Stimulated activated CD4-positive, alpha-beta T cell treated with anti-CD3 and anti-CD28 coated beads, Interleukin-12 subunit alpha, Interleukin-12 subunit beta, amount 100 ng/mL, for 24 hours (primary cell): ENCODE data around the gene POLR1F.
"Not testable (repeated sequence)": the region's sequence is repeated elsewhere in the genome, so short reads cannot be mapped to it uniquely, and the experiment has no call there.

ENCODE experiments used
- DNase-seq, 2 experiments: peaks; one replicate each; pipeline ENCODE4 v3.0.0-alpha.2; 2020; ENCODE audit warnings: low read depth in 2 of 2

Gene POLR1F, protein sequence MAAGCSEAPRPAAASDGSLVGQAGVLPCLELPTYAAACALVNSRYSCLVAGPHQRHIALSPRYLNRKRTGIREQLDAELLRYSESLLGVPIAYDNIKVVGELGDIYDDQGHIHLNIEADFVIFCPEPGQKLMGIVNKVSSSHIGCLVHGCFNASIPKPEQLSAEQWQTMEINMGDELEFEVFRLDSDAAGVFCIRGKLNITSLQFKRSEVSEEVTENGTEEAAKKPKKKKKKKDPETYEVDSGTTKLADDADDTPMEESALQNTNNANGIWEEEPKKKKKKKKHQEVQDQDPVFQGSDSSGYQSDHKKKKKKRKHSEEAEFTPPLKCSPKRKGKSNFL

DNA sequence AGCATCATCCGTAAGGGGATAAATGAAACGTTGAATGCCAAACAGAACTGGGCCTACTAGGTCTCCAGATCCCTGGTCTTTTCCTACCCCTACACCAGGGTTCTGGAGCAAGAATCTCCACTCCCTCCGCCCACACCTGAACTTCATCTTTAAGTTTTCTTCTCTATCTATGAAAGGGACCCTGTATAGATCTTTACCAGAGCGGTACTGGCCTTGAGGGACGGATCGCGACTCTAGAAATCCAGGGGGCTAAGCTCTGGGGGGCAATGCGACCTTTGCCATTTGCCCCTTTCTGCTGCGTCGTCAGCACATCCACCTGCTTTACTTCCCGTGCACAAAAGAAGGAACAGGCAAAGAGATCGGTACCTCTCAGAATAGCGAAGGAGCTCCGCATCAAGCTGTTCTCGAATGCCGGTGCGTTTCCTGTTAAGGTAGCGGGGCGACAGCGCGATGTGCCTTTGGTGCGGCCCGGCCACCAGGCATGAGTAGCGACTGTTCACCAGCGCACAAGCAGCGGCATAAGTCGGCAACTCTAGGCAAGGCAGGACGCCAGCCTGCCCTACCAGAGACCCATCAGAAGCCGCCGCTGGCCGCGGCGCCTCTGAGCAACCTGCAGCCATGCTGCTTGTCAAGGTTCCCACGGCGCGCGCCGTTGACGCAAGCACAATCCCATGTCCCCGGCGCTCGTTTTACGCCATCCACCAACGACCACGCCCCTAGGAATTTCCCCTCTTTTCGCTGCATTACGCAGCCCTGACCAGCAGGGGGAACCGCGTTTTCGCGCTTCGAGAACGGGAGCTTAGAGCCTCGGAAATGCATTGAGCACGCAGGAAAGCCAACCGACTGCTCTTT lies at the start of gene POLR1F:
Gene POLR1F, minus strand, starts transcription at position 641 of the 852 bp plus-strand sequence. Its CDS starts 21 bp downstream, at position 620.
- DNase-seq = peak; percentile 88 to 94

DNA sequence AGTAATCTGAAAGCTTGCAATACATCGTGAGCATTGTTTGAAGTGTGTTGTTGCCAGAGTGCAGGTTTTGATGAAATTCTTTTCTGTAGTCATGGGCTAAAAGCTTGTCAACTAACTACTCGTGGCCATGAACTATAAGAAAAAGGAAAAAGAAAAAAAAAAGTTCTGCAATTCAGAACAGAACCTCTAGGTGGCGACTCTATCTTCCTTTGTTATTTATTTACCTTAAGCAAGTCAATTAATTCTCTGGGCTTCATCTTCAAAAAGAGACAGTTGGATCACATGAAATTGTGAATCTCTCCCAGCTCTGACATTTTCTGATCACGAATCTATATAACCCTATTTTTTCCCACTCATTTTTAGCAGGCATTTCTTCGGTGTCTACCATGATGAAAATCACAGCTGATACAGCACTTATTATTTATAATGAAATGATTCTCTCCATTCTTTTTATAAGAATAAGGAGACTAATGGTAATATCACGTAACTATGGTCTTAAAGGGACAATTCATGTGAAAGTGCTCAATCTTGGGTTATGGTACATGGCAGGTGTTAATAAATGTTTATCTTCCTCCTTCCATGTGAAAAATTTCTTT lies 45.8 kb upstream of the POLR1F start:
- DNase-seq = no peak

DNA sequence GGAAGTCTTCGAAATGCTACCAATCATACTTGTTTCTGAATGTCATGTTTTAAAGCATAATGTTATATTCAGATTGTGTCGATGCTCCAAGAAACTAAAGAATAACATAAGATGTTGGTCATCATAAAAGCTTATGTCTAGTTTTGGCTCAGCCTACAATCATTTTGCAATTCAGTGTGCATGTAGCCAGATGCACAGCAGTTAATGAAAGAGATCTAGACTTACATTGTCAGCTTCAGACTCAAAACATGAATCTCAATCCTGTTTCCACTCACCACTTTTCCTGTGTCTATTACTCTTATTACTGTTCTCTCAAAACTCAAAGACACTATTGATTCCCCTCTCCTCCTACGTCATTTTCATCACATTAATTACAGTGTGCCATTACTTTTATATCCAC lies 43.2 kb upstream of the POLR1F start:
- no peak for DNase-seq

DNA sequence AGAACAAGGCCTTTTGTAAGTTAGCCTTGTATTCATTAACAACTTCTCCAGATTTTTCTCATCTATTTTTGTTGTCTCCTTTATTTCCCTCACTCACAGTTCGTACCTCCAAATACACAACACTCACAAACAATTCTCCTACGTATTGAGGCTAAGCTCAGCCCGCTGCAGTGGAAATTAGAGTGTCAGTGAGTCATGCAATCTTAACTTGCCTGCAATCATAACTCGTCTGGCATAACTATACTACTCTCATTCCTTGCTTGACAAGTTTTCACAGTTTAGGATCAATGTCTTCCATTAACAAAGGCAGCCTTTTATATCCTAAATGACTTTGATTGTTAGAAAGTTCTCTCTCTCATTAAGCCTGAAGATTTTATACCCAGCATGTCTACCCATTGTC lies 40.8 kb upstream of the POLR1F start:
- DNase-seq = no peak

DNA sequence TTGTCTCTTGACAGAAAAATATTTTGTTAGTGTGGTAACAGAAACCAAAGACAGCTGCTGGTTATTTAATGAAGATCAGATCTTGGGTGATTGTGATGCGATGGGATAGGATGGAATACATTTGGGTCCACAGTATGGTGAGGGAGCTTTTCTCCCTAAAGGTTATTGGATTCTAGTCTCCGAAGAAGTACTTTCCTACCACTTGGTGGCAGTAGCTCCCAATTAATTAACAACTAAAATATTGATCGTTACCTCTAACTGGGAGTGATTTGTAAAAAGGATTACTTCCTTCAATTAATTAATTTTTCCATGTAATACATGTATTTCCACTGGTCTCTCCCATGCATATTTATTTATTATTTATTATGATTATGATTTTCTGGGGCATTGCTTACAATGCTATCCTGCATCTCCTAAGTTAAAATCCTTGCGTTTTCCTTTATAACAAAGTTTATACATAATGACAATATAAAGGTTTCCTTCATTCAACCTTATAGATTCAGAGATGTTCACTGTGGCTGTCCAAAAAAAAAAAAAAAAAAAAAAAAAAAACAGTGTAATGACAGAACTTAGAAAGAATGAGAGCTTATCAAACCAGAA lies 39.0 kb upstream of the POLR1F start:
- no peak for DNase-seq

DNA sequence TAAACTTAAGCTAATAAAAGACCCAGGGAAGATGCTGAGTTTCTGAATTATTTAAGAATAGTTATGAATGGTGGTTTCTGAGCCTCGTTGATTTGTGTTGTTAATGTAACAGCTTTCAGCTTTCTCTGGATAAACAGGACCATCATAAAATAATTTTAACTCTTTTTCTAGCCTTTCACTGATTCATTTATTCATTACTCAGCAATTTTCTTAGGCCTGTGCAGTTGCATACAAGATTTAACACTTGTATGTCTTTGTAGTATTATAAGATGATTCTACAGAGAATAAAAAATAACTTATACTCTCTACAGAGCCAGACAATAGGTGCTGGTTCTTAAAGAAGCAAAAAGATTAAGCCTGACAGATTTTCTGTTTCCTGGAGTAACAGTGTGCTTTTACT lies 35.2 kb upstream of the POLR1F start:
- no peak for DNase-seq

DNA sequence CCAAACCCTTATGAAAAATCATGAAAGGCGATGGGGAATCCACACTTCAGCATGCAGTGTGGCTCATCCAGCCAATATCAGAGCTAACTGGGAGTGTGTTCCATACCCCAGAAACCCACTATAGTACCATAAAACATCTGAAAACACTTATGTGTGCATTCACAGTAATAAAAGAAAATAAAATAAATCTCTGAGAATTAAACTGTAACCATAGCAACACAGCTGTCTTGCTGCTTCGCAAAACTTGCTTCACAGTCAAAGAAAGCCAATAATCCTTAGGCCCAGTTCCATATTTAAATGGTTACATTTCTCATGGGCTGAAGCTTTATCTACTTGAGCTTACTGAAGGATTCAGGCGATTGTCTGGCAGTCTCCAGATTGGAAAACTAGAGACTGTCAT lies 19.9 kb upstream of the POLR1F start:
- DNase-seq = no peak

DNA sequence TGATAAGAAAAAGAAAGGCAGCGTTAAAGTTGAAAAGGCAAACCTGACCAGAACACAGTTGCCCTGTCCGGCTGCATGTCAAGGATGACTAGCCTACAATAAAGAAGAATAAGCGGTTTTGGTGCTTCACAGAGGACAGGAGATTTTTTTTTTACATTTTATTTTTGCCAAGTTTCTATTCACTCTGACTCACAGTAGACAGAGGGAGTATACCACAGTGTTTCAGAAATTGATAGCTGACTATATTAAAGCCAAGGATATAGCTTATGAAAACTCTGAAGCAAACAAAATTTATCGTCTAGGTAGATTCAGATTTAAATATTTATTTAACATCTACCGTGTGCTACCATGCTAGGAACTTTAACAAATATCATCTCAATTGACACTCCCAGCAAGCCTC lies 16.9 kb upstream of the POLR1F start:
- DNase-seq = no peak

DNA sequence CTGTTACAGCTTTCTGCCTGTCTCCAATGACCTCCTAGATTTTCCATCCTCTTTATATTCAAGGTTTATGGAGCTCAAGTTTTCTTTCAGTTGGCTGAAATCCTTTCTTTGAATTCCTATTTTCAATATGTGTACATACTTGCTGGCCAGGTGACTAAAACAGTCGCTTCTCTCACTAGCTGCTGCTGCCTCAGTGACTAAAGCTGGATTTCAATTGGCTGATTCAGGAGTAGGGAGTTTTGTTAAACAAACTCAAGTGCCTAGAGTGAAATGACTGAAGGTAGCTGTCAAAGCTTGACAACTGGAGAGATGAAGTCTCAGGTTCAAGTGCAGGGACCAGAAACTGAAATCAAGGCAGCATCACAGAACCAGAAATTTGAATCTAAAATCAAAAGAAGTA lies 6.7 kb upstream of the POLR1F start:
- no peak for DNase-seq

DNA sequence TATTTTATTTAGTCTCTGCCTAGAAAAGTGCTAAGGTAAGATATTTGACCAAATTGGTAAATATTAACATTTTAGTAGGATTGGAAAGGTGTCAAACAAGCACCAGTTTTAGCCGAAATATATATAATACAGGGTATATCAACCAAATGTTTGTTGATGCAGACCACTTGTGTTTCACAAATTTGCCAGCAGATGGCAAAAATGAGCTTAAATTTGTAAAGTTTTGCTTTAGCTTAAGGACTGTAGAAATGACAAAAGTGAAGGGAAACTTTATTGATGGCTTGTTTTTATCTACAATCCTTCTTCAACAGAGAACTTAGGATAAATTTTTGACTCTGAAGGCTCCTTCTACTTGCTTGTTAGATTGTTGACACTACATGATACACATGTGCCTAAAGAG lies 4.8 kb upstream of the POLR1F start:
- DNase-seq = peak in 1 of 2 experiments; percentile 20

DNA sequence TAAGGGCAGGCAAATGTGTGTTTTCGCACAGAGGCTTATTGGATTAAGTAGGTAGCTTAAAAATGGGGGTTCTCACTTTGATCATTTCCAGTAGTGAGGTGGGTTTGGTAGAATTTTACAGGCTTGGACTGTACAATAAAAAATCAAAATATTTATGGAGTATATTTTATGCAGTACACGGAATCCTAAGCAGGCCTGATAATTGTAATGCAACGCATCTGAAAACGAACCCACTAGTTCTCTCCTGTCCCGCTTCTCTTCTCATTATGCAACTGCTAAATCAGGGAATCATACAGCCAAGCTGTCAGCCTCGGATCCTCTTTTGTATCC lies 377 bp upstream of the POLR1F start:
- DNase-seq = no peak

DNA sequence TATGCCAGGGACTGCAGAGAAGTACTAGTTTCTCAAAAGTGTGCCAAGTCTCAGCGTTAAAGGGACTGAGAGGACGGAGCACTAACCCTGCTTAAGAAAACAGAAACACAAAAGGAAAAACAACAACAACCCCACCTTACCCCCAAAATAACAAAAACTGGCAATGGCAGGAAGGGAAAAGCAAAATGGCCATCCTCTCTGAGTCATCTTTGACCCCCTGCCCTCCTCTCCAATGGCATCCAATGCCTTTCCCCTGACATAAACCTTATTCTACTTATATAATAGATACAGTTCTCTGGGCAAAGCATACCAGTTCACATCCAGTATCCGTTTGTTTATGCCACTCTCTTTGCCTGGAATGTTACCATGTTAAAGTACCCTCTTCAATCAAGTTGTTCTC lies 1.6 kb downstream of the POLR1F start:
- DNase-seq = no peak

DNA sequence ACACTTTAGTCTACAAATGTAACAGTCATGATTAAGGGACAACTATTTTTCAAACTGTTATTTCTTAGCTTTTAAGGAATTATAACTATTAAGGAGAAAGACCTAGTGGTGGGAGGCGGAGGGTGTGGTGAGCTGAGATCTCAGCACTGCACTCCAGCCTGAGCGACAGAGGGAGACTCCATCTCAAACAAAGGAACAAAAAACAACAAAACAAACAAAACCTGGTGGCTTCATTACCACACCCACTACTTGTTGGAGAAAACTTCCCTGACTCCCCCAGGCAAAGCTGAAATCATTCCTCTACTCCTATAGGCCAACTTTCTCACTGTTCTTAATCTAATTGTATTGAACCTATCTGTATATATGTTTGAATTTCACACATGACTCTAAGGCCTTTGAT lies 3.2 kb downstream of the POLR1F start:
- DNase-seq = no peak

DNA sequence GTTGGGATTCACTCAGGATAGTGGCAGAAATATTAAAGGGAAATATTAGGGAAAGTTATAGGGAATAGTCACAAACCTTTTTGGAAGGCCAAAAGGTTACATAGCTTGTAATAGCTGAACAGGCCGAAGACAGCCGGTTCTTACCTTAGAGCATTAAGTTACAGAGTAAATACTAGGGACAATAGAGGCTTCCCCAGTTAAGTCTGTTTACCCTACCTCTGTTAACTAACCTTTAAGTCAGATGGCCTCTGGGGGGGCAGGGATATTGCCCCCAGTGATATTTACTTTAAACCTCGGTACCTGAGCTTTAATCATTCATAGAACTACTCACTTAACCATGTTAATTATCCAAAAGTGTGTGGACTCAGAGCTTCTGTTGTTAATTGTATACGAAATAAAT lies 7.4 kb downstream of the POLR1F start:
- DNase-seq = no peak

DNA sequence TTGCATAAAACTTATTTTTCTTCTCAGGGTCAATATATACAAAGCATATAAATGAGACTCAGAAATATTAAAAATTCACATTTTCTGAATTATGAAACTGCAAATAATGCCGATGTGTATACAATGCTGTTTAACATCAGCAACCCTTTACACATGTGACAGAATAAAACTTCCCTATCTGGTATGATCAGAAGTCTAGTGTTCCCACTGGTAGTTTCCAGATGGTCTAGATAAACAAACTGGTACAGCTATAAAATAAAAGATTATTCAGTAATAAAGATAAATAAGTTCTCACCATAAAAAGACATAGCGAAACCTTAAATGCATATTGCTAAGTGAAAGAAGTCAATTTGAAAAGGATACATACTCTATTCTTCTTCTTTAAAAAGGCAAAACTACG lies 7.9 kb downstream of the POLR1F start:
- DNase-seq = no peak

DNA sequence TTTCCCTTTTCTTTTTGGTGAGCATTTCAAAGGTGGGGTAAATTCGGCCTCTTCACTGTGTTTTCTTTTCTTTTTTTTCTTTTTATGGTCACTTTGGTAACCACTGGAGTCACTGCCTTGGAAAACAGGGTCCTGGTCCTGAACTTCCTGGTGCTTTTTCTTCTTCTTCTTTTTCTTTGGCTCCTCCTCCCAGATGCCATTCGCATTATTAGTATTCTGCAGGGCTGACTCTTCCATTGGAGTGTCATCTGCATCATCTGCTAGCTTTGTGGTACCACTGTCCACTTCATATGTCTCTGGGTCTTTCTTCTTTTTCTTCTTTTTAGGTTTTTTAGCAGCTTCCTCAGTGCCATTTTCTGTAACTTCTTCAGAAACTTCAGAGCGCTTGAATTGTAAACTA lies 10.5 kb downstream of the POLR1F start:
- no peak for DNase-seq

DNA sequence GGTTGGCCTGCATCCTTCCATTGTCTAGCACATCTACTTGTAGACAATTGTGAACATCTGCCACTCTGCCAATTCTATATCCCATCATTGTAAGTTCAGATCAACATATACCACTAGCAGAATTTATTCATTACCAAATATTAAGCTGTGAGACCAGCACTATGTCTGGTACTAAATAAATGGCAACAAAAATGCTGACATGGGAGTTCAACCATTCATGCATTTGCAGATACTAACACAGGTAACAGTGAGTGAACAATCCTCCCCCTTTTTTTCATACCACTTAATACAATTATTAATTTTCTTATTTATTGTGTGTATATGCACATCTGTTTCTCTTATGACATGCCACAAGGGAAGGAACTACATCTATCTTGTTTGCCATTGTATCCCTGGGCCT lies 11.9 kb downstream of the POLR1F start:
- DNase-seq = no peak

DNA sequence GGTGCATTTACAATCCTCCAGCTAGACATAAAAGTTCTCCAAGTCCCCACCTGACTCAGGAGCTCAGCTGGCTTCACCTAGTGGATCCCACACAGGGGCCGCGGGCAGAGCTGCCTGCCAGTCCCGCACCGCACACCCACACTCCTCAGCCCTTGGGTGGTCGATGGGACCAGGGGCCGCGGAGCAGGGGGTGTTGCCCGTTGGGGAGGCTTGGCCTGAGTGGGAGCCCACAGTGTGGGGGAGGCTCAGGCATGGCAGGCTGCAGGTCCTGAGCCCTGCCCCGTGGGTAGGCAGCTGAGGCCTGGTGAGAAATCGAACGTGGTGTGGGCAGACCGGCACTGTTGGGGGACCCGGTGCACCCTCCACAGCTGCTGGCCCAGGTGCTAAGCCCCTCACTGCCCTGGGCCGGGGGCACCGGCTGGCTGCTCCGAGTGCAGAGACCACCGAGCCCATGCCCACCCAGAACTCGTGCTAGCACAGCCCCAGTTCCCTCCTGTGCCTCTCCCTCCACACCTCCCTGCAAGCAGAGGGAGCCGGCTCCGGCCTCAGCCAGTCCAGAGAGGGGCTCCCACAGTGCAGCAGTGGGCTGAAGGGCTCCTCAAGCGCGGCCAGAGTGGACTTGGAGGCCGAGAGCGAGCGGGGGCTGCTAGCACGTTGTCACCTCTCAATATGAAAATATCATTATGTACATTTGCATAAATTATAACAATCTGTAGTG lies 16.6 kb downstream of the POLR1F start:
- no peak for DNase-seq

DNA sequence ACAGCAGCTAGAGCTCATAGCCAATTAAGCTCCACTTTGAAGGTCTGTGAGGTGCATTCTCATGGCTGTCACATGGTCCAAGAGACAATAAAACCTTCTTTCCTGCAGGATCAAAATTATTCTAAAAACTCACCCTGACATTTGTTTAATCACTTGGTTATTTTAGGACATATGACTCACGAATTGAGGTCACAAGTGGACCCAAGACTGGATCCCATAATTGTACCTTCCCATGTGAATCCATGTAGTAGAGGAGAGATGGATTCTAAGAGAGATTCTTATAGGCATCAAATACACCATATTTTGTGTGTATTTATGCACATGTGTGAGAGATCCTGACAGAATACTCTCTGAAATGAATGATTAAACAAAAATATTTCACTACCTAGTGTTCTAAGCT lies 18.1 kb downstream of the POLR1F start:
- DNase-seq = no peak

DNA sequence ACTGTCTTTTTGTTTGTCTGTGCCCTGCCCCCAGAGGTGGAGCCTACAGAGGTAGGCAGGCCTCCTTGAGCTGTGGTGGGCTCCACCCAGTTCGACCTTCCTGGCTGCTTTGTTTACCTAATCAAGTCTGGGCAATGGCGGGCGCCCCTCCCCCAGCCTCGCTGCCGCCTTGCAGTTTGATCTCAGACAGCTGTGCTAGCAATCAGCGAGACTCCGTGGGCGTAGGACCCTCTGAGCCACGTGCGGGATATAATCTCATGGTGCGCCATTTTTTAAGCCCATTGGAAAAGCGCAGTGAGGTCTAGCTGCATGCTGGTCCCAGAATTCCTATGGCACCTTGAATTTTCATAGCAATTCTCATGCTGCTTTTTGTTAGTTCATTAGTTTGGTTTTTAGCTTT lies 19.7 kb downstream of the POLR1F start:
- DNase-seq = not testable (repeated sequence)

DNA sequence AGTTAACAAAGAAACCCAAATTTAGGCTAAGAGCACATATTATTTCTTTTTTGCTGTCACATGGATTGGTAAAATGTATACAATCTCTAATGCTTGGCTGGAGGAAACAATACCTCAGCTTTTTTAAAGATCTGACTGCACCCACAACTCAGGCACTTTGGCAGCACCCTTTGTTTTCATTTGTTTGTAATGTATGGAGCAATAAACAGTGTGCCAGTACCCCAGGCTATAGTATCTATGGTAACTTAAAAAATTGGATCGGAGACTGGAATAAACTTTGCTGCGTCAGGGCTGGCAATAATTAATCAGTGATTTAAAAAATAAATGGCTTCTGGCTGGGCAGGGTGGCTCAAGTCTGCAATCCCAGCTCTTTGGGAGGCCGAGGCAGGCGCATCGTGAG lies 27.2 kb downstream of the POLR1F start:
- DNase-seq = no peak

DNA sequence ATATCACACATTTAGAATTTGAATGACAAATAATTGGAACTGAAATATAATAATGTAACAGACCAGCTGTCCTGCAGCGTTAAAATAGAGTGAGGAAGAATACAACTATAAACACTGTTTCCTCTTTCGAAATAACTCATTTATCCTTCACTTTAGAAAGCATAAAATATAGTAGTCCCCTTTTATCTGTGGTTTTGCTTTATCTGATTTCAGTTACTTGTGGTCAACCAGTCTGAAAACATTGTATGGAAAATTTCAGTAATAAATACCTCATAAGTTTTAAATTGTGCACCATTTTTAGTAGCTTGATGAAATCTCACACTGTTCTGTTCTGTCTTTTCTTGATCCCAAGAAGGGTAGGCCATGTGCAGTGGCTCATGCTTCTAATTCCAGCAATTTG lies 31.7 kb downstream of the POLR1F start:
- no peak for DNase-seq
